HG03378 (cell line): ENCODE results near the gene CCBE1.
"Not testable (repeated sequence)": the region's sequence is repeated elsewhere in the genome, so short reads cannot be mapped to it uniquely, and the experiment has no call there.

ENCODE experiments used
- ATAC-seq: cut with Tn5 transposase; IDR thresholded peaks from one replicate; pipeline ENCODE4 v1.9.1; 2021; ENCODE audit warnings: mild to moderate bottlenecking, moderate library complexity; ENCODE audit not compliant: unreplicated experiment

Gene CCBE1

DNA sequence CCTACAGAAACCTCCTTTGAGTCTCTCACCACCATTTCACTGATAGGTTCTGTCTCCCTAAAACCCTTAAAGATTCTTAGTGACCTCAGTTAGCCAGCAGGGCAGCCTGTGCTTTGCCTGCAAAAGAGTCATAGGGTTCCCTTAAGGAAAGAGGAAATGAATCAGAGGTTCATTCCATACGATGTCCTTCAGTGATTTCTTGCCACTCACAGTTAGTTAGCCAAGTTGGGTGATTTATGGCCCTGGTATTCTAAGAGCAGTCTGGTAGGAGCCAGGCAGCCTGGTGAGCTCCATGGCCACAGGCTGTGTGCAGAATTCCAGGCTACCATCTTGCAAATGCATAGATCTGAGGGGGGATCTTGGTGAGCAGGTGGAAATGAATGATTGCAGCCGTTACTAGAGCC, 18.7 kb upstream of the CCBE1 start:
- ATAC-seq, result no peak

DNA sequence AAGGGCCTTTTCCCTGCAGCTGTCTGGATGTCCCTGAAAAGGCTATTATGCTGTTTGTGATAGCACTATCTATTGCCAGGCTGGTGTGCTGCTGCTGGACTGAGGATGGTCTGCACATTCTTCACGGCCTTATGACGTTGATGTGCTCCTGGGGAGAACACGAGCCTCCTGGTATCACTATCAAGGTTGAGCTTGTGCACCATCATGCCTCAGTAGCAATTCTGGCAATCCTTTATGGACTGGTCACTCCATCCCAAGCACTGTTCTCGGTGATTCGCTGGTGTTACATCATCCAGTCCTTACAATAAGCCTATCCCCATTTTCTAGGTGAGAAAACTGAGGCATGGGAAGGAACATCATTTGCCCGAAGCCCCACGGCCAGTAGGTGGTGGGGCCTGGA, 18.2 kb upstream of the CCBE1 start:
- no peak for ATAC-seq

DNA sequence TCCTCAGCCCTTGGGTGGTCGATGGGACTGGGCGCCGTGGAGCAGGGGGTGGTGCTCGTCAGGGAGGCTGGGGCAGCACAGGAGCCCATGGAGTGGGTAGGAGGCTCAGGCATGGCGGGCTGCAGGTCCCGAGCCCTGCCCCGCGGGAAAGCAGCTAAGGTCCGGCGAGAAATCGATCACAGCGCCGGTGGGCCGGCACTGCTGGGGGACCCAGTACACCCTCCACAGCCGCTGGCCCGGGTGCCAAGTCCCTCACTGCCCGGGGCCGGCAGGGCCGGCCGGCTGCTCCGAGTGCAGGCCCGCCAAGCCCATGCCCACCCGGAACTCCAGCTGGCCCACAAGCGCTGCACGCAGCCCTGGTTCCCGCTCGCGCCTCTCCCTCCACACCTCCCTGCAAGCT, 16.9 kb upstream of the CCBE1 start:
- ATAC-seq, result not testable (repeated sequence)

DNA sequence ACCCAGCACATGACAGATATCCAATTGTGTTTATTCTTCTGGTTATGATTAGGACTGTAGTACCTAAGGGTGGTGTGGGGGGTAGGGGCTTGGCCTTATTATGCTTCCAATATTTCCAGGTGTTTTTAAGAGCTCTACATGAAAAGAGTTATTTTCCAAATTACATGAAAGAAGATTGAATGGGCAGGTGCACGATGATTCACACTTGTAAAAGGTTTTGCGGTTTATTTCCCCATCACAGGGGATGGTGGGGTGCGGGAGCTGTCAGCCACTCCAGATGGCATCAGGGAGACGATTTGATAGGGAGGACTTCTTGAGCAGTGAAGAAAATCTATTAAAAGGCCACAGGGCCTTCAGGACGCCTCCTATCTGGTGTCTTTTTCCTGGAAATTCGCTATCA, 15.1 kb upstream of the CCBE1 start:
- no peak for ATAC-seq

DNA sequence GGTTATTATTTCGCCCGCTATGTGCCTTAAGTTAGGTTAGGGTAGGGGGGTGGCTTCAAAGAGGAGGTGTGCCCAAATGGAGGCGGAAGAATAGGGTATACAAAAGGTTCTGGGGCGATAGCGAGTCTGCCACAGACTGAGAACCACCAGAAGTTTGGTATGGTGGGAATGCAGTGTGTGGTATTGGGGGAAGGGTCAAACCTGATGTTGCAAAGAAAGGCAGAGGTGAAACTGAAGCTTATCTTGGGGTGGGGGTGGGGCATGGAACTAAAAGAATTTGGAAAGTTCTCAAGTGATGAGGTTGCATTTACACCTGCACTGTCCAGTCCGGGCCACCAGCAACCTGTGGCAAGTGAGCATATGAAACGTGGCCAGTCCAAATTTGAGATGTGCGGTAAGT, 11.8 kb upstream of the CCBE1 start:
- no peak for ATAC-seq

DNA sequence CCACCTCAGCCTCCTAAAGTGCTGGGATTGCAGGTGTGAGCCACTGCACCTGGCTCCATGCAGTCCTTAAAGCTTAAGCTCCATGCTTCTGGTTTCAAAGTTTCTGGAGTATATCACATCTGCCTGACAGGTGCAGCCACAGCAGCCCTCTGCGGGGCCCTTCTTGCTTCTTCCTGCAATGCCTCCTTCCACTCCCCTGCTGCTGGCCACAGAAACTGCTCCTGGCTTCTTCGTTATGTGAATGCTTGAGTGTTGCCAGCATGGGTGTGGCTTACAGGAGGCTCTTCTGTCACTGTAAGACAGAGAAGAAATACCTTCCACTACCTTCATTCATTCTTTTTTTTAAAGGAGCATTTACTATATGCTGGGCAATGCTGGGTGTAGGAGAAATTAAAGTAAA, 10.1 kb upstream of the CCBE1 start:
- ATAC-seq, result no peak

DNA sequence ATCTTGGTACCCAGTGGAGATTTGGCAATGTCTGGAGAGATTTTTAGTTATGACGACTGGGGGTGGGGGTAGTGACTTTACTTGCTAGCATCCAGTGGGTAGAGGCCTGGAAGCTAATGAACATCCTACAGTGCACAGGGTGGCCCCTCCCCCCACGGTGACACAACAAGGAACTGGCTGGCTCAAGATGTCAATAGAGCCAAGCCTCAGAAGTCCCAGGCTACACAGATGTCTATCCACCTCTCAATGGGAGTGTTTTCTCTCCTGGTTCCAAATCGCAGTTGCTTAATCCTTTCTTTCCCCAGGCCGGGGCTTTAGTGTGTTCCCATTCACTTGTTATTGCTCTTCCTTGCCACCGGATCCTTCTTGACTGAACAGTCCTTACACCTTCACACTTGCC, 9.3 kb upstream of the CCBE1 start:
- no peak for ATAC-seq

DNA sequence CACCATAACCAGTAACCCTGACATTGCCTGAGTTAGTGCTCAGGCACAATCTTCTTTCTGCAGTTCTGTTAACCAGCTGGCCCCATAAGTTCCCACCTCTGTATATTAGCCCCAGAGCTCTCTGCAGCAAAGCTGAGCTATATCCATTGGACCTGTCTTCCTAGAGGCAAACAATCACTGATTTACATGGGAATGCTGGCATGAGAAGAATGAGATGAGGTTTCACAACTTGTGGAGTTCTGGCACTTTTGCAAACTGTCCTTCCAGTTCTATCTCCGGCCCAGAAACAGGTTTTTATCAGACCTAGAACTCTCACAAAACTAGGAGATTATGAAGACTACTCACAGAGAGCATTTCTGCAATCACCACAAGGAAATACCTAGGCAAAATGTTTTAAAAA, 7.9 kb upstream of the CCBE1 start:
- no peak for ATAC-seq

DNA sequence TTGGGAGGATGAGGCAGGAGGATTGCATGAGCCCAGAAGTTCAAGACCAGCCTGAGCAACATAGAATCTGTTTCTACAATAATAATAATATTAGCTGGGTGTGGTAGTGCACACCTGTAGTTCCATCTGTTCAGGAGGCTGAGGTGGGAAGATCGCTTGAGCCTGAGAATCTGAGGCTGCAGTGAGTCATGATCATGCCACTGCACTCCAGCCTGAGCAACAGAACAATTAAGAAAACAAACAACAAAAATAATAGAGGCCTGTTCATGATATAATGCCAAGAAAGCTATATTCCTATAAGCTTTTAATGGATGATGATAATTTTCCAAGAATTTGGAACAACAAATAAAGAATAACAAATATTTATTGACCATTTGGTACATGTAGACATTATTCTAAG, 6.9 kb upstream of the CCBE1 start:
- no peak for ATAC-seq

DNA sequence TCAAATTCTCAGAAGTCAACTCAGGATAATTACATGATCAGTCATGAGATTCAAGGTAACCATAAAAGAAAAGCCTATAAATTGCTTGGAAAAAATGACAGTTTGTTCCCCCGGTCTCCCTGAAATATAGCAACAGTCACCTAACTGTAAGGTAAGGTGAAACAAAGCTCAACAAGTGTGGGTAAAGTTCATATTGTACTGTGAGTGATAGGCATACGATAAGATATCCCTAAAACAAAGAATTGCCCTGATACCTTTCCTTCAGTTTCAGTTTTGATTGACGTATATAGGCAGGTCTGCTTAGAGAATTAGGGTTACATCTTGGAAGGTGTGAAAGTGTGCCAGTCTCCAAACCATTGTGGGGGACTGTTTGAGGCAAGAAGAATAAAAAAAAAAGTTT, 4.0 kb upstream of the CCBE1 start:
- no peak for ATAC-seq

DNA sequence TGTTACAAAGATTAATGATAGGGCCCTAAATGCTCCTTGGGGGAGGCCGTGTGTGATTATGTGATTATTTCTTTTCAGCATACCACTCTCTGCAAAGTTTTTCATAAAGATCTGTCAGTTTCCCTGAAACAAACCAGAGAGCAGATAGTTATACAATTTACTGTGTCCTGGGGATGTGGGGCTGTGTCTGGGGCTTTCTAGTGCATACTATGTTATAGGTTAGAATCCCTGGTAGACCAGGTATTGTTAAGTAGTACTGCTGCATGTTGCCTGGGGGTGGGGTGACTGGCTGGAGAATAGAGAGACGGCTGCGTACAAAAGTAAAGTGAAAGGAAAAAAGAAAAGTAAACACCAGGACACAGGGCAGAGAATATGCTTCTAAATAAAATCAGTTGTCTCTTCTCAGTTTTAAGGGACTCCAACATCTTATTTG, 3.3 kb upstream of the CCBE1 start:
- no peak for ATAC-seq

DNA sequence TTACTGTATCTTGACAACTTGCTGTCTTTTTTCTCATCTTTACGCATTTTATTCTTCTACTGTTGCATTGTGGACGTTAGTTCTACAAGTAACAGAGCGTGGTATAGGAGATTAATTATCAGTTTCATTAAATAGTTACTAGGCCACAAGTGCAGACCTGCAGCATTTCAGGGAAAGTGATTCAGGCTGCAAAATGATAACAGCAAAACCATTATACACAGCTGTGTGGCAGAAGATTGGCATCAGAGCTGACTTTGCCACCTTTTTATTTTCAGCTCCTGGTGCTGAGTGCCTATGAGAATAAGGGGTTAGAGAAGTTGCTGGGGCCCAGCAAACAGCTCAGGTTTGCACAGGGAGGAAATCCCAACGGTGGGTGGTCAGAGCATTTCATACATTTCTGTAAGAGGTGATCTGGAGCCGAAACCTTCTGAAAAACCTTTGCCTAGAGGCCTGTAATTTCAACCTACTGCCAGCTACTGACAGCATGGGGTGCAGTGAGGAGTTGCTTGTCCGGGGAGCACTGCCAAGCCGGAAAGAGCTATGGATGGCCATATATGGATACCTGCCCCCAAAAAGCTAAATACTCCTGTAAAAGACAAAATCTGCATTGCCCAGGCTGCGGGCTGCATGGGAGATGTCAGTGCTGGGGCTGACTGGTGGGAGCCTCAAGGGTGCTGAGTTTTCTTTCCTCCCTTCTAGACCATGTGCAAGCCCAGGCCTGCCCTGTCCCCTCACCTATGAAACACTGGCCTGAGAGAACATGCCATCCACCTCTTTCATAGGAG, 2.7 kb upstream of the CCBE1 start:
- ATAC-seq, result no peak

DNA sequence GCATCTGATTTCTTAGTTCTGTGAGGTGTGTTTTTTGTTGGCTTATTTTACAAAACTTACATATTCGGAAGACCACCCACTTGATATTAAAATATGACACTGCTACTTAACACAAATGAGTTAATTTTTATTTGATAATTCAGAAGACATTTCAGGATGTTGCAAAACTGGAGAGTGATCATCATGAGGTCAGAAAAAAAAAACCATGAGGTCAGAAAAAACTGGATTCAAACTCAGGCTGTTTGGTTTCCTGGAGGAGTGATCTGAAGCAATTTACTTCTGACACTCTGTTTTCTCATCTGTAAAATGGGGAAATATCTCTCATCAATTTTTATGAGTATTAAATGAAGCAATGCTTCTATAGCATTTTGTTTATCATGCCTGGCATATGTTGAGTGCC, 1.8 kb upstream of the CCBE1 start:
- no peak for ATAC-seq

DNA sequence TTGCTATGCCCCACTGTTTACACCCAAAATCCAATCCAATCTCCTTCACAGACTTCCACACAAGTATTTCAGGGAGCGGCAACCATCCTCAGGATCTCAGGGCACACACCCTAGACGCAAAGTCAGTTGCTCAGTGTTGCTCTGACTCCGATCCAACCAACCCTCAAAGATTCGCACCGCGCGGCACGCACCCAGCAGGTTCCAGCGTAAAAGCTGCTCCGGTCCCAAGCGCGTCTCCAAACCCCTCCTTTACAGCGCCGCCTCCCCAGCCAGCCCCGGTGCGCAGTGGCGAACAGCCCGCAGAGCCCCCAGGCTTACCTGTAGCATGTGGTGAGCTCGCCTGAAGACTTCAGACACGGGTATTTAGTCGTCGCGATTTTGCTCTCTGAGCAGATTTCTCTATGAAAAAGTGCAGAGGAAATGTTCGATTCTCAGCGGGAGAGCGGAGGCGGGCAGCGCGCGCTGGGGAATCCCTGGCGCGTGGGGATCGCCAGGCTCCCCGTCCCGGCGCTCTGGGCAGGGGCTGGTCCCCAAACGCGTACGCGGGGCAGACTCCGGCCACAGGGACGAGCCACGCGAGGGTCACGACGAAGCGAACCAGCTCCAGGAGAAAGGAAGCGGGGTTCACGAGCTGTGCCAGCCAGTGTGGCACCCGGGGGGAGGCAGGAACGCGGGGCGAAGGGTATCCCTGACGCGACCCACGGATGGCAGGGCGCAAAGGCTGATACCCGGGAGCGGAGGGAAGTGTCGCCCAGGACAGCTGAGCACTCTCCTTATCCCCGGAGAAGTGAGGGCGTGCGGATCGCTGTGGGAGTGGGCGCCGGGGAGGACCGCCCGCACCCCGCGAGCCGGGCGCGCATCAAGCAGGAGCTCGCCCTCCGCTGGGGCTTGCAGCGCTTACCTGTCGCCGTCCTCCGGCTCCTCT, 650 bp downstream of the CCBE1 start:
- ATAC-seq, result no peak

DNA sequence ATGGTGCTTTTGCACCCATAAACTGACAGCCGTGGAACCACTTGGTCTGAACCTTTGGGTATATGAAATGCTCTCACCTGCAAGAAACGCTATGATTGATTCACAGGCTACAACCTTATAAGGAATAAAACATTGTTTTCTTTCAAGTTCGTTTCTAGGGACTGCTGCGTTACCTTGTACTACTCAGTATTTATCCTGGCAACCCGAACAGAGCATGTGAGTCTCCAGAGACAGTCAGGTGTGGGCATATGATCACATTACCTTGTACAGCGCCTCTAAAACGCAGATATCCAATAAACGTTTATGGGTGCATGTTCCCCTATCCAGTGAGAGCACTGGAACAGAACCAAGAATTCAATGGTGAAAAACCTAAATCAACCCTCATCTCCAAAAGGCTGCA, 1.7 kb downstream of the CCBE1 start:
- no peak for ATAC-seq

DNA sequence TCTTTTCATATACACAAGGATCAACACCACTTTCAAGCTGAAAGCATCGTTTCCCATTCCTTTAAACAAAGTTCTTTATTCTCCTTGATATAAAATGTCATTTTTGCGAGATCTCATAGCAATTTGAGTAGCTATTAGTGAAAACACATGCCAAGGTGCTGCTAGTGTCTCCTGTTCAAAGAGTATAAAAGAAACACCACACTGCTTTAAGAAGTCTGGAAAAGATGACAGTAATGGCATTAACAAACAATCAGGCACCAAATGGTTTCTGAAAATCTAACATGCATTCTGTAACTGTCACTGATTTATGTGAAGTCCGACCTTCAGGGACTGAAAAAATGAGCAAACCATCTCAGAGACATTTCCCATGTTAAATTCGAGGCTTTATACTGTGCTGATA, 2.4 kb downstream of the CCBE1 start:
- no peak for ATAC-seq

DNA sequence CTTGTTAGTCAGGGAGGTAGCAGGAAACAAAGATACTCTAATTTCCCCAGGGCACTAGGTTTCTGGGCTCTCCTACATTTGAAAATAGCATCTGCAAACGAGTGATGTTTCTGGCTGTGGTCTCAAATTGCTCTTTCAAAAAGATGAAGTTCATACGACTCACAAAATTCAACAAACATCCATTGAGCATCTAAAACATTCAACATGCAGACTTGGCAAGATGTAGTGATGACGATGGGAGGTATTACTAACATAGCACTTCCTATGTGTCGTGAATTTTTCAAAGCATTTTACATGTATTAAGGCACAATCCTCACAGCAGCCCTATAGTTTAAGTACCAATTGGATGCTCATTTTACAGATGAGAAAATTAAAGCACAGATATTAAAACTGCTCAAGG, 5.2 kb downstream of the CCBE1 start:
- ATAC-seq, result no peak

DNA sequence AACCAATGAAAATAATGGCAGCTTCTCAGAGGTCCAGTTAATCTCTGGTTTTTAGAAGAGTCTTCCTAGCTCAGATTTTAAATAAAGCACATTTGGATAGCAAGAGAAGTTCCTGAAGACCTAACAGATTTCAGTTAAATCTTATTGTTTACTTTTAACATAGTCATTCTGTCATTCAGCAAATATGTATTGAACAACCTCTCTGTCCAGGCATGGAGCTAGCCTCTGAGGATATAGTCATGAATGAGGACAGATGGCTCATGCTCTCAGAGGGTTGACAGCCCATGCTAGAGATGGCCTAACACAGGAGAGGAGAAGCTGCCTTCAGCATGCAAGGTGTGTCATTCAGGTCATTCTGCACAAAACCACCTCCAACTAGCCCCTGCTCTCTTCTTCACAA, 6.2 kb downstream of the CCBE1 start:
- ATAC-seq, result no peak

DNA sequence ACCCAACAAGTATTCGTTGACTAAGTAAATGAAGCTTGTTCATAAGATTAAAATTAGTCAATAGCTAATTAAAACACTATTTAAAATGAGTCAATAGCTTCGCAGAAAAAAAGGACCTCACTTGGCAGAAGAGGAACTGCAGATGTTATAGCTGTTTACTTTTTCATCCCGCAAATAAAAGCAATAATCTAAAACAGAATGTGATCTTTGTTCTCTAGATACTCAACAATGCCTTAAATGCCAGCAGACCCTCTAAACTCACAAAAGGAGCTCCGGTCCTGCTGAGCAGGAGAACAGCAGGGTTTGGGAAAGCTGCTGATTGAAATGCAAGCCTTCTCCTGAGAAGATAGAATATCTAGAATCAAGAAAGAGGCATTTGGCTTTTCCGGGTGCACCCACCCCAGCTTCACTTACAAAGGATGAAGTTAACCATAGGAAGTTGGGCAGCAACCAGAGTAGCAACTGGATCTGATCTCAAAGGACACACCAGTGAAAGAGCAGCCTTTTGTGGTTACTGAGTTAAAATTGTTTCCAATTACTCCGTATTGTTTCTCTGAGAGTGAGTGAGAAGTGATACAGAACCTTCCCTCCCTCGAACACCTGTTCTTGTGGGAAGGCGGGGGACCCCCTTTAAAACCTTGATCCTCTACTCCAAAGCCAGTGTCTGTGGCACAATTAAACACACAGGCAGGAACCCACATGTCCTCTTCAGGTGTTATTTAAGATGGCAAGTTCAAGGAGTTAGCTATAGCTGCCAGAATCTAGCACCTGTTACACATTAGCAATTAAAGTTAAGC, 6.8 kb downstream of the CCBE1 start:
- ATAC-seq, result no peak

DNA sequence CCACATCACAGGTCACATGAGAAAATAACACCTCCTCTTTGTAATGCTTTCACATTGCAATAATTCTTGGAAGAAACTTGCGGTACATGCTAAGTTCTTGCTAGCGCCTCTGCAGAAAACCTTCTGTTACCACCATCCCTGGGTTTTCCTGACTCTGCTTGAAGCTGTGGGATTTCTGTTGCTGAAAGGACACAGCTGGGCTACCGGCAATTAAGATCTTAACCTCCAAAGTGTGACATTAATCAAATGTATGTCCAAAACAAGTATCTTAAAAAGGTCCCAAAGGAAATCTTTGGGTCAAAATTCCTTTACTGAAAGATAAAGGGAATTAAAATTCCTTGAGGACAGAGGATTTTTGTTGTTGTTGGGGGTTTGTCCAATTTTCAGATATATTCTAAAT, 7.5 kb downstream of the CCBE1 start:
- no peak for ATAC-seq

DNA sequence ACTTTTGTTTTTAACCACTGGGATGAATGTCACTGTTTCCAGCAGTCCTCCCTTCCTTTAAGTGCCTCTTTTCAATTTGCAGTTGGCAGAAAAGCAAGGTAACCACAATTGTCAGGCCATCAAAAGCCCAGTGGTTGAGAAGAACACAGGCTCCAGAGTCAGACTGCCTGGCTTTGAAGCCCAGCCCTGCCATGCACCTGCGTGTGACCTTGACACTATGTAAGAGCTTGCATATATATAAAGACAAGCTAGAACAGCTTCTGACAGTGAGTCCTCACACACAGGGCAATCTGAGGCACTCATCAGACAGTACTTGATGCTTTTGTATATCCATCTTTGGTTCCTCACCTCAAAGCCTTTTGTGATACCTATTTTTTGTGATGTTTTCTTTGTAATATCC, 11.0 kb downstream of the CCBE1 start:
- ATAC-seq, result no peak
